ENCODE data around the gene MLF1. TPM values are rescaled to one million over a fixed set of nuclear protein-coding genes. Genes with fewer than 3 reads are reported as not detected.

Gene MLF1, protein sequence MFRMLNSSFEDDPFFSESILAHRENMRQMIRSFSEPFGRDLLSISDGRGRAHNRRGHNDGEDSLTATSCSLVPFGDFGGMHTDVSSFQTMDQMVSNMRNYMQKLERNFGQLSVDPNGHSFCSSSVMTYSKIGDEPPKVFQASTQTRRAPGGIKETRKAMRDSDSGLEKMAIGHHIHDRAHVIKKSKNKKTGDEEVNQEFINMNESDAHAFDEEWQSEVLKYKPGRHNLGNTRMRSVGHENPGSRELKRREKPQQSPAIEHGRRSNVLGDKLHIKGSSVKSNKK
- polyA plus RNA-seq (2013, experiment 1 of 2) = 6.6 TPM
- polyA plus RNA-seq (2013, experiment 2 of 2) = 6.7 TPM

DNA sequence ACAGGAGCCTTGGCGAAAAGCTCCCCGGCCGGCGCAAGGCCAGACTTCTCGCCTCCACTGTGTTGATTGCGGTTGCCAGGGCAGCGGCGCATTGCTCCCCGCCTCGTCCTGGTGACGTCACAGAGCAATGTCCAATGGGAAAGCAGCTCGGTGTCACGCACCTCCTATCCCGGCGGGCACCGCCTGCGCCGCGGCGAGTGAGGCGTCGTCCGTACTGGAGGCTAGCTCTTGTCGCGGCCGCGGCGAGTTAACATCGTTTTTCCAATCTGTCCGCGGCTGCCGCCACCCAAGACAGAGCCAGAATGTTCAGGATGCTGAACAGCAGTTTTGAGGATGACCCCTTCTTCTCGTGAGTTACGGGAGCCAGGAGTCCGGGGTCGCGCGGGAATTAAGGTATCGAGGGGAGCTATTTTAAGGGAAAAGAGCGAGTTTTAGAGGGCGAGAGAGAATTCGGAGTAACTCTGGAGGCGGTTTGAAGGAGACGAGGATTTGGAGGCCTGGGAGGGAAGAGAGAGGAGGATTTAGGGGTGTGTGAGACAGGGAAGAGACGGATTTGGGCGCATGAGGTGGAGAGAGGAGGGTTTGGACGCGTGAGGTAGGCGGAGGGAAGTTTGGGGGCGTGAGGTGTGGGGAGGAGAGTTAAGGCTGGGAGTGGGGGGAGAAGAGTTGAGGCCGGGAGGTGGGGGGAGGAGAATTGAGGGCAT is at the start of gene MLF1:
Gene MLF1 (plus strand): TSS at position 196 of the 704 bp plus-strand sequence. CDS start 107 bp downstream, at position 303.
- Histone ChIP-seq H3K23ac (ENCODE audit: low read length in 2 of 2) (no peak within 1 kb of the TSS), H3K79me1 (replicated peaks; ENCODE audit: low read length, poor library complexity, severe bottlenecking) (no peaks in the 10 kb centered on the region), H2AFZ (ENCODE audit: low read depth, low read length) (peak within 1 kb of the TSS; percentile 74), H3K27me3 (ENCODE audit: control insufficient read depth in 1 of 2, insufficient read depth in 1 of 2, low read length in 2 of 2) (no peaks in the 10 kb centered on the region), H4K8ac (ENCODE audit: low read length) (peak within 1 kb of the TSS; percentile 85), H2BK120ac (ENCODE audit: low read depth, low read length) (no peak within 1 kb of the TSS), H2AK5ac (ENCODE audit: low read length, severe bottlenecking) (no peak within 1 kb of the TSS), H2BK5ac (ENCODE audit: low read depth, low read length, poor library complexity, severe bottlenecking) (no peak within 1 kb of the TSS), H3K9me3 (ENCODE audit: control insufficient read depth, low read length) (no peaks in the 10 kb centered on the region), H2BK15ac (ENCODE audit: low read depth, poor library complexity, severe bottlenecking) (peak within 1 kb of the TSS; percentile 83), H3K4ac (ENCODE audit: low read depth in 1 of 2, low read length in 2 of 2) (no peak within 1 kb of the TSS), H3K18ac (ENCODE audit: low read depth in 1 of 2, low read length in 2 of 2) (peak within 1 kb of the TSS; percentile 13 to 45), H4K91ac (ENCODE audit: low read length) (peak within 1 kb of the TSS; percentile 39), H3K4me1 (ENCODE audit: control insufficient read depth, insufficient read depth, low read depth, low read length) (peaks cover 9% of the 10 kb centered on the region), H3K36me3 (ENCODE audit: control insufficient read depth in 1 of 2, insufficient read depth in 2 of 2, low read depth in 1 of 2, low read length in 2 of 2) (no peaks in the 10 kb centered on the region), H3K9ac (ENCODE audit: low read length) (peak within 1 kb of the TSS; percentile 100), H3K4me3 (ENCODE audit: insufficient read depth in 1 of 2, low read depth in 1 of 2, low read length in 2 of 2) (peak within 1 kb of the TSS; percentile 55 to 90), H2BK12ac (ENCODE audit: low read length in 2 of 2) (peak within 1 kb of the TSS in 1 of 2 experiments; percentile 0), H3K27ac (ENCODE audit: low read length, poor library complexity, severe bottlenecking) (peak within 1 kb of the TSS; percentile 1), H3K14ac (ENCODE audit: low read length in 2 of 2) (peak within 1 kb of the TSS in 1 of 2 experiments; percentile 77), H3K4me2 (ENCODE audit: low read length, poor library complexity, severe bottlenecking) (peak within 1 kb of the TSS; percentile 86)
- peak; percentile 97 for DNase-seq
- WGBS = 2% methylated on average over 51 of the region's 51 CpGs

DNA sequence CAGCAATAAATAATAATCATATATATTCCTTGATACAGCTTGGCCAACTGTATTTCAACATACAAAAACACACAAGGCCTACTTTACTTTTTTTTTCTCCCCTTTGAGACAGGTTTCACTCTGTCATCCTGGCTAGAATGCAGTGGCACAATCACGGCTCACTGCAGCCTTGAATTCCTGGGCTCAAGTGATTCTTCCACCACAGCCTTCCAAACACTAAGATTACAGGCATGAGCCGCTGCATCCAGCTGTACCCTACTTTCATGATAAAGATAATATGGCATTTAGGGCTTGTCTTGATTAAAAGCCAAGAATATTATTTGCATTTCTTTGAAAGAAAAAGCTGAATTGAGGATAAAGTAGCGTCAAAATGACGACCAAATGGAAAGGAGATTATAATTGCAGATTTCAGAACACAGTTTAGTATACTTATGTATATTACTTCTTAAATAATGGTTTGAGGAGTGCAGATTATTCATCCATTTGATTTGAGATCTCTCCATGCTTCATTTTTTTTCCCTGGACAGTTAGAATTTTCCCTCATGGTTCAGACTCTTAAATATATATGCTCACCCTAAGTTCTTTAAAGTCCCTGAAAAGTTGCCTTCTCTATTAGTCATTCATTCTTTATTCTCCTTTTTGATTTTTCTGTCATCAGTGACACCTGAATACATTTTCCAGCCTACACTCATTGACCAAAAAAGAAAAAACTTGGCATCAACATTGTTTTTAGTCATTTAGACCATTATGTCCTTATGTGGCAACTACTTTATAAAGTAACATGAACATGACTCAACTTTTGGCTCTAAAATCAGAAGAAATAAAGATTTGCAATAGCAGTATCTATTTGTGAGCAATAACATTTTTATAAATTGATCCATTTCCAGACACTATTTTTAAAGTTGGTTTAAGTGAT is 48.5 kb upstream of the MLF1 start:
- Histone ChIP-seq H3K9me3 (ENCODE audit: control insufficient read depth, low read length) (no peaks in the 10 kb centered on the region), H2BK120ac (ENCODE audit: low read depth, low read length) (no peak overlapping the region), H3K36me3 (ENCODE audit: control insufficient read depth in 1 of 2, insufficient read depth in 2 of 2, low read depth in 1 of 2, low read length in 2 of 2) (no peaks in the 10 kb centered on the region), H2BK12ac (ENCODE audit: low read length in 2 of 2) (no peak overlapping the region), H2BK15ac (ENCODE audit: low read depth, poor library complexity, severe bottlenecking) (no peak overlapping the region), H2BK5ac (ENCODE audit: low read depth, low read length, poor library complexity, severe bottlenecking) (no peak overlapping the region), H3K14ac (ENCODE audit: low read length in 2 of 2) (no peak overlapping the region), H3K4me3 (ENCODE audit: insufficient read depth in 1 of 2, low read depth in 1 of 2, low read length in 2 of 2) (no peak overlapping the region), H2AFZ (ENCODE audit: low read depth, low read length) (no peak overlapping the region), H4K91ac (ENCODE audit: low read length) (no peak overlapping the region), H3K27me3 (ENCODE audit: control insufficient read depth in 1 of 2, insufficient read depth in 1 of 2, low read length in 2 of 2) (no peaks in the 10 kb centered on the region), H3K79me1 (replicated peaks; ENCODE audit: low read length, poor library complexity, severe bottlenecking) (no peaks in the 10 kb centered on the region), H2AK5ac (ENCODE audit: low read length, severe bottlenecking) (no peak overlapping the region), H3K4ac (ENCODE audit: low read depth in 1 of 2, low read length in 2 of 2) (no peak overlapping the region), H3K23ac (ENCODE audit: low read length in 2 of 2) (no peak overlapping the region), H4K8ac (ENCODE audit: low read length) (no peak overlapping the region), H3K4me2 (ENCODE audit: low read length, poor library complexity, severe bottlenecking) (no peak overlapping the region), H3K27ac (ENCODE audit: low read length, poor library complexity, severe bottlenecking) (no peak overlapping the region), H3K9ac (ENCODE audit: low read length) (peak overlapping the region; percentile 25), H3K18ac (ENCODE audit: low read depth in 1 of 2, low read length in 2 of 2) (no peak overlapping the region), H3K4me1 (ENCODE audit: control insufficient read depth, insufficient read depth, low read depth, low read length) (no peaks in the 10 kb centered on the region)
- DNase-seq = no peak
- 83% methylated on average over 1 of the region's 4 CpGs for WGBS

DNA sequence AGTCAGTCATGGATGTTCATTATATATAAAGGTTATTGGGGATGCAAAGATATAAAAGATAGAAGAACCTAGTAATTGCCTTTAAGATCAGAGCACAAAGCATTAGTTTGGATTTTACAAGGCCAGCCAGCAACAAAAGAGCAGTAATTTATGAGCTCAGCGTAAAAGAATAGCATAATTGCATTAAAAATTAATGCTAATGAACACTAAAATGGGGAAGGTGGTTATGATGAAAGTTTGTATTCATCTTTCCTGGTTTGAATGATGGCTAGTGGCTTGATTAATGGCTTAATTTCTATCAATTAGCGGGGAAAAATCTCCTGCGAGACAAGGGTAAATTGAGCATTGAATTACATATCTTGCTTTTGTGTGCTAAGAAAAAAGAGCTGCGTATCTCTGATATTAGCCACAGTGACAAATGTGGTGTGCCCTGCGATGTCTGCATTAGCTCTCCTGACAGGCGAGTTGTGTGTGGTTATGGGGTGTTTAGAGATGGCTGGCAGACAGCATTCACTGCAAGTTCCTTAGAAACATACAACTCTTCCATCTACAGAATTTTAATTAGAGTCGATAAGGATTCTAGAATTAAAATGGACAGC is 42.8 kb upstream of the MLF1 start:
- Histone ChIP-seq H4K8ac (ENCODE audit: low read length) (no peak overlapping the region), H3K23ac (ENCODE audit: low read length in 2 of 2) (no peak overlapping the region), H2BK120ac (ENCODE audit: low read depth, low read length) (no peak overlapping the region), H3K4me1 (ENCODE audit: control insufficient read depth, insufficient read depth, low read depth, low read length) (no peaks in the 10 kb centered on the region), H2BK12ac (ENCODE audit: low read length in 2 of 2) (no peak overlapping the region), H3K14ac (ENCODE audit: low read length in 2 of 2) (no peak overlapping the region), H3K18ac (ENCODE audit: low read depth in 1 of 2, low read length in 2 of 2) (no peak overlapping the region), H3K9ac (ENCODE audit: low read length) (no peak overlapping the region), H2AFZ (ENCODE audit: low read depth, low read length) (no peak overlapping the region), H2BK15ac (ENCODE audit: low read depth, poor library complexity, severe bottlenecking) (no peak overlapping the region), H3K9me3 (ENCODE audit: control insufficient read depth, low read length) (no peaks in the 10 kb centered on the region), H2AK5ac (ENCODE audit: low read length, severe bottlenecking) (no peak overlapping the region), H2BK5ac (ENCODE audit: low read depth, low read length, poor library complexity, severe bottlenecking) (no peak overlapping the region), H3K4ac (ENCODE audit: low read depth in 1 of 2, low read length in 2 of 2) (no peak overlapping the region), H3K27me3 (ENCODE audit: control insufficient read depth in 1 of 2, insufficient read depth in 1 of 2, low read length in 2 of 2) (no peaks in the 10 kb centered on the region), H3K4me3 (ENCODE audit: insufficient read depth in 1 of 2, low read depth in 1 of 2, low read length in 2 of 2) (no peak overlapping the region), H4K91ac (ENCODE audit: low read length) (no peak overlapping the region), H3K27ac (ENCODE audit: low read length, poor library complexity, severe bottlenecking) (no peak overlapping the region), H3K4me2 (ENCODE audit: low read length, poor library complexity, severe bottlenecking) (no peak overlapping the region), H3K36me3 (ENCODE audit: control insufficient read depth in 1 of 2, insufficient read depth in 2 of 2, low read depth in 1 of 2, low read length in 2 of 2) (no peaks in the 10 kb centered on the region), H3K79me1 (replicated peaks; ENCODE audit: low read length, poor library complexity, severe bottlenecking) (no peaks in the 10 kb centered on the region)
- 96% methylated on average over 4 of the region's 7 CpGs for WGBS
- no peak for DNase-seq
